ENCODE measurements around the gene POLE3.
"Not testable (repeated sequence)": the region's sequence is repeated elsewhere in the genome, so short reads cannot be mapped to it uniquely, and the experiment has no call there.

POLE3 gene

GRCh38 chr9:113368982-113369854, 41.3 kb downstream of the POLE3 start:
- TF ChIP-seq CTCF (IDR thresholded peaks at IDR 0.05; ENCODE audit: control insufficient read depth, extremely low read depth, insufficient read depth), result no peak
- no peak overlapping the region for H3K4me3 ChIP-seq (ENCODE audit: low read depth, low read length)
- DNase-seq (ENCODE audit: low read depth), result no peak

- TF ChIP-seq CTCF (IDR thresholded peaks at IDR 0.05; ENCODE audit: control insufficient read depth, extremely low read depth, insufficient read depth), result no peak
- DNase-seq (ENCODE audit: low read depth), result no peak
- no peak overlapping the region for H3K4me3 ChIP-seq (ENCODE audit: low read depth, low read length)
Measured at GRCh38 chr9:113368348-113368981, 42.0 kb downstream of the POLE3 start.

- not testable (repeated sequence) for DNase-seq (ENCODE audit: low read depth); H3K4me3 ChIP-seq (ENCODE audit: low read depth, low read length)
Measured at GRCh38 chr9:113365652-113366051, 44.8 kb downstream of the POLE3 start.

GRCh38 chr9:113364951-113365350, 45.5 kb downstream of the POLE3 start:
- no peak overlapping the region for H3K4me3 ChIP-seq (ENCODE audit: low read depth, low read length)
- no peak for TF ChIP-seq CTCF (IDR thresholded peaks at IDR 0.05; ENCODE audit: control insufficient read depth, extremely low read depth, insufficient read depth)
- DNase-seq (ENCODE audit: low read depth), result no peak

- DNase-seq (ENCODE audit: low read depth), result no peak
- no peak overlapping the region for H3K4me3 ChIP-seq (ENCODE audit: low read depth, low read length)
- TF ChIP-seq CTCF (IDR thresholded peaks at IDR 0.05; ENCODE audit: control insufficient read depth, extremely low read depth, insufficient read depth), result no peak
Measured at GRCh38 chr9:113363336-113363735, 47.1 kb downstream of the POLE3 start.

- no peak for TF ChIP-seq CTCF (IDR thresholded peaks at IDR 0.05; ENCODE audit: control insufficient read depth, extremely low read depth, insufficient read depth)
- no peak for DNase-seq (ENCODE audit: low read depth)
Measured at GRCh38 chr9:113361304-113362018, 49.0 kb downstream of the POLE3 start.

GRCh38 chr9:113360242-113360842, 50.1 kb downstream of the POLE3 start:
- no peak for DNase-seq (ENCODE audit: low read depth)

More at GRCh38 chr9:113361304-113362018, 49.0 kb downstream of the POLE3 start:
- no peak overlapping the region for H3K4me3 ChIP-seq (ENCODE audit: low read depth, low read length)

More at GRCh38 chr9:113360242-113360842, 50.1 kb downstream of the POLE3 start:
- no peak overlapping the region for H3K4me3 ChIP-seq (ENCODE audit: low read depth, low read length)
- no peak for TF ChIP-seq CTCF (IDR thresholded peaks at IDR 0.05; ENCODE audit: control insufficient read depth, extremely low read depth, insufficient read depth)
